ENCODE data around the gene VPS13D. TPM values are rescaled to one million over a fixed set of nuclear protein-coding genes. Genes with fewer than 3 reads are reported as not detected.

Gene VPS13D
- total and polyA plus RNA-seq, 3 donors from 2014 or later = 51.9 to 125 (median 86.8) TPM

- intact Hi-C loops (cut with DNase I; ENCODE audit: low total_unique reads) = no loop called here
- no peak overlapping the region for H3K4me3 ChIP-seq
- H3K9me3 ChIP-seq = no peaks in the 10 kb centered on the region
- no peaks in the 10 kb centered on the region for H3K27me3 ChIP-seq
- DNase-seq = no peak
- TF ChIP-seq POLR2A (IDR thresholded peaks at IDR 0.05) (no peak), CTCF (IDR thresholded peaks at IDR 0.05) (no peak)
- no peaks in the 10 kb centered on the region for H3K4me1 ChIP-seq
- peak overlapping the region in 1 of 2 donors; percentile 12 for H3K27ac ChIP-seq
- whole genome bisulfite sequencing, 2 donors = 93 to 94% methylated on average over 6 to 7 of the region's 7 CpGs
- H3K36me3 ChIP-seq (ENCODE audit: low read depth, missing control alignments) = no peaks in the 10 kb centered on the region
Measured at GRCh38 chr1:12197483-12197880, 32.3 kb upstream of the VPS13D start.

GRCh38 chr1:12200208-12200607 is 29.6 kb upstream of the VPS13D start:
- no peaks in the 10 kb centered on the region for H3K36me3 ChIP-seq (ENCODE audit: low read depth, missing control alignments)
- TF ChIP-seq CTCF (IDR thresholded peaks at IDR 0.05) (no peak), POLR2A (IDR thresholded peaks at IDR 0.05) (no peak)
- H3K4me3 ChIP-seq = no peak overlapping the region
- intact Hi-C loops (cut with DNase I; ENCODE audit: low total_unique reads) = no loop called here
- no peaks in the 10 kb centered on the region for H3K27me3 ChIP-seq
- DNase-seq = no peak
- 93 to 94% methylated on average over 7 of the region's 7 CpGs for WGBS, 2 donors
- H3K9me3 ChIP-seq = no peaks in the 10 kb centered on the region
- no peak overlapping the region for H3K27ac ChIP-seq
- H3K4me1 ChIP-seq = no peaks in the 10 kb centered on the region

GRCh38 chr1:12201352-12202189 is 28.3 kb upstream of the VPS13D start:
- TF ChIP-seq CTCF (IDR thresholded peaks at IDR 0.05) (no peak), POLR2A (IDR thresholded peaks at IDR 0.05) (no peak)
- Histone ChIP-seq H3K9me3 (no peaks in the 10 kb centered on the region), H3K27me3 (no peaks in the 10 kb centered on the region), H3K27ac (no peak overlapping the region), H3K36me3 (ENCODE audit: low read depth, missing control alignments) (no peaks in the 10 kb centered on the region), H3K4me3 (no peak overlapping the region), H3K4me1 (no peaks in the 10 kb centered on the region)
- intact Hi-C loops (cut with DNase I; ENCODE audit: low total_unique reads) = no loop called here
- WGBS, 2 donors = 91 to 94% methylated on average over 16 to 18 of the region's 18 CpGs
- DNase-seq = no peak

- H3K9me3 ChIP-seq = no peaks in the 10 kb centered on the region
- TF ChIP-seq CTCF (IDR thresholded peaks at IDR 0.05) = no peak
- no peak for TF ChIP-seq POLR2A (IDR thresholded peaks at IDR 0.05)
- no peak overlapping the region for H3K27ac ChIP-seq
- DNase-seq = no peak
- no peaks in the 10 kb centered on the region for H3K4me1 ChIP-seq
- no peaks in the 10 kb centered on the region for H3K27me3 ChIP-seq
- 92 to 95% methylated on average over 6 of the region's 6 CpGs for WGBS, 2 donors
- intact Hi-C loops (cut with DNase I; ENCODE audit: low total_unique reads) = no loop called here
- H3K36me3 ChIP-seq (ENCODE audit: low read depth, missing control alignments) = no peaks in the 10 kb centered on the region
- no peak overlapping the region for H3K4me3 ChIP-seq
Measured at GRCh38 chr1:12202190-12202497, 27.7 kb upstream of the VPS13D start.

GRCh38 chr1:12202577-12202976 is 27.3 kb upstream of the VPS13D start:
- no peaks in the 10 kb centered on the region for H3K9me3 ChIP-seq
- no peaks in the 10 kb centered on the region for H3K36me3 ChIP-seq (ENCODE audit: low read depth, missing control alignments)
- no peaks in the 10 kb centered on the region for H3K4me1 ChIP-seq
- intact Hi-C loops (cut with DNase I; ENCODE audit: low total_unique reads) = no loop called here
- H3K4me3 ChIP-seq = no peak overlapping the region
- TF ChIP-seq CTCF (IDR thresholded peaks at IDR 0.05) (no peak), POLR2A (IDR thresholded peaks at IDR 0.05) (no peak)
- H3K27me3 ChIP-seq = no peaks in the 10 kb centered on the region
- no peak overlapping the region for H3K27ac ChIP-seq
- no peak for DNase-seq
- 90 to 92% methylated on average over 4 of the region's 4 CpGs for WGBS, 2 donors

Data from testis (tissue), 3 donors.